ENCODE data around the gene ACSS2.
A peak's percentile ranks its signal among the peaks of the same experiment; 100 is the strongest.

The ACSS2 gene

GRCh38 chr20:34907616-34908469, 31.4 kb downstream of the ACSS2 start:
- DNase-seq (ENCODE audit: low spot score), result peak; percentile 90

GRCh38 chr20:34915131-34915530, 38.7 kb downstream of the ACSS2 start:
- DNase-seq (ENCODE audit: low spot score), result no peak

- DNase-seq (ENCODE audit: low spot score), result no peak
Observed at GRCh38 chr20:34915749-34916455, 39.5 kb downstream of the ACSS2 start.

GRCh38 chr20:34916774-34917354, 40.5 kb downstream of the ACSS2 start:
- no peak for DNase-seq (ENCODE audit: low spot score)

GRCh38 chr20:34920055-34920454, 43.6 kb downstream of the ACSS2 start:
- DNase-seq (ENCODE audit: low spot score), result no peak

- DNase-seq (ENCODE audit: low spot score), result peak; percentile 57
Observed at GRCh38 chr20:34921436-34921835, 45.0 kb downstream of the ACSS2 start.

GRCh38 chr20:34922654-34923381, 46.4 kb downstream of the ACSS2 start:
- peak; percentile 87 for DNase-seq (ENCODE audit: low spot score)

GRCh38 chr20:34923414-34923813, 47.0 kb downstream of the ACSS2 start:
- DNase-seq (ENCODE audit: low spot score), result no peak

- no peak for DNase-seq (ENCODE audit: low spot score)
Observed at GRCh38 chr20:34925341-34925740, 48.9 kb downstream of the ACSS2 start.

GRCh38 chr20:34925981-34926380, 49.6 kb downstream of the ACSS2 start:
- DNase-seq (ENCODE audit: low spot score), result no peak

GRCh38 chr20:34926581-34926980, 50.2 kb downstream of the ACSS2 start:
- no peak for DNase-seq (ENCODE audit: low spot score)

- peak; percentile 30 for DNase-seq (ENCODE audit: low spot score)
Observed at GRCh38 chr20:34927736-34928135, 51.3 kb downstream of the ACSS2 start.

GRCh38 chr20:34928411-34928810, 52.0 kb downstream of the ACSS2 start:
- no peak for DNase-seq (ENCODE audit: low spot score)

GRCh38 chr20:34931771-34932170, 55.4 kb downstream of the ACSS2 start:
- no peak for DNase-seq (ENCODE audit: low spot score)

GRCh38 chr20:34938466-34939163, 62.2 kb downstream of the ACSS2 start:
- DNase-seq (ENCODE audit: low spot score), result no peak

- DNase-seq (ENCODE audit: low spot score), result no peak
Observed at GRCh38 chr20:34940081-34940481, 63.7 kb downstream of the ACSS2 start.

GRCh38 chr20:34941226-34941625, 64.8 kb downstream of the ACSS2 start:
- DNase-seq (ENCODE audit: low spot score), result no peak

- DNase-seq (ENCODE audit: low spot score), result no peak
Observed at GRCh38 chr20:34942301-34942700, 65.9 kb downstream of the ACSS2 start.

GRCh38 chr20:34943808-34944567, 67.6 kb downstream of the ACSS2 start:
- DNase-seq (ENCODE audit: low spot score), result no peak

GRCh38 chr20:34945315-34946077, 69.1 kb downstream of the ACSS2 start:
- DNase-seq (ENCODE audit: low spot score), result no peak

All from AG20443 (cell line).